Skeletal muscle cell (primary cell): ENCODE data around the gene LIG3.
"Not testable (repeated sequence)": the region's sequence is repeated elsewhere in the genome, so short reads cannot be mapped to it uniquely, and the experiment has no call there.

Source experiments
- DNase-seq: peaks from one replicate; pipeline ENCODE4 v3.0.0-alpha.2; 2010; ENCODE audit warnings: low read depth
- H3K4me3 ChIP-seq: 2 replicates; pipeline ENCODE4 v1.5.1; 2011; ENCODE audit warnings: low read depth, mild to moderate bottlenecking, control low read depth, low read length, moderate library complexity

The LIG3 gene

GRCh38 chr17:35028531-35029262, 48.4 kb downstream of the LIG3 start:
- DNase-seq = no peak
- H3K4me3 ChIP-seq = no peak overlapping the region

GRCh38 chr17:35030780-35031179, 50.5 kb downstream of the LIG3 start:
- H3K4me3 ChIP-seq = no peak overlapping the region
- DNase-seq = no peak

DNA sequence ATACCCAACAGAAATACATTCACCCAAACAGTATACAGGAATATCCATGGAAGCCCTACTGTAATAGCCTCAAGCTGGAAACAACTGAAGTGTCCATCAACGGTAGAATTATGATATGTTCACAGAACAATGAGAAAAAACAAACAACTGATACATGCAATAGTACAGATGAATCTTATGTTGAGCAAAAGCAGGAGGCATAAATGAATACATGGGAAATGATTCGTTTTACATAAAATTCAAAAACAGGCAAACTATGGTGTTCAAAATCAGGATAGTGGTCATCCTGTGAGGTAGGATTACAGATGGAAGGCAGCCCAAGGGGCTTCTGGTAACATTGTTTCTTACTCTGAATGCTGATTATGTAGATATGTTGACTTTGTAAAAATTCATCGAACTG, 58.1 kb downstream of the LIG3 start:
- no peak for DNase-seq
- no peak overlapping the region for H3K4me3 ChIP-seq

- H3K4me3 ChIP-seq = no peak overlapping the region
- no peak for DNase-seq
Observed at GRCh38 chr17:35041390-35041789, 61.1 kb downstream of the LIG3 start.

DNA sequence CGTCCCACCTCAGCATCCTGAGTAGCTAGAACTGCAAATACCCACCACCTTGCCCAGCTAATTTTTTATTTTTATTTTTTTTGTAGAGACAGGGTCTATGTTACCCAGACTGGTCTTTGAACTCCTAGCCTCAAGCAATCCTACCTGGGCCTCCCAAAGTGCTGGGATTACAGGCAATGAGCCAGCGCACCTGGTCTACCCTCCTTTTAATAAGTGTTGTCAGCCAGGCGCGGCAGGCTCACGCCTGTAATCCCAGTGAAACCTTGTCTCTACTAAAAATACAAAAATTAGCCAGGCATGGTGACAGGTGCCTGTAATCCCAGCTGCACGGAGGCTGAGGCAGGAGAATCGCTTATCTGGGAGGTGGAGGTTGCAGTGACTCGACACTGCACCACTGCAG, 63.9 kb downstream of the LIG3 start:
- no peak for DNase-seq
- H3K4me3 ChIP-seq = no peak overlapping the region

- DNase-seq, H3K4me3 ChIP-seq: not testable (repeated sequence)
Observed at GRCh38 chr17:35045458-35045979, 65.2 kb downstream of the LIG3 start.

DNA sequence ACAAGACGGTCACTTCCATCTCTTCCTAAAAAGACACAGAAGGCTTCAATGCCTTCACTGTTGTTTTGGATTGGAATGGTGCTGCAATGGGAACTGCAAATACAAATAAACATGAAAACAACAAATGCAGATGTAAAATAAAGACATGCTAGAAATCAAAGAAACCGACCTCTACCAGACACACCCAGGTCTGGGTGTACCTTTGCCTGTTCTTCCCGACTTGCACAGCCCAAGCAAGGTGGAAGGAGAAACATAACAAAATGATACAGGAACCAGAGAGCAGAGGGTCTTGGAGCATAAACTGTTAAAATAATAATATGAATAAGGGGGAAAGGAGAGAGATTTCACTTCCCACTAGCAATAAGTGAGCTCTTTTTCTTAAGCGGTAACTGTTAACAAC, 65.9 kb downstream of the LIG3 start:
- peak overlapping the region; percentile 15 for H3K4me3 ChIP-seq
- no peak for DNase-seq

- H3K4me3 ChIP-seq = peak overlapping the region; percentile 21
- peak; percentile 56 for DNase-seq
Observed at GRCh38 chr17:35046740-35047283, 66.5 kb downstream of the LIG3 start.

DNA sequence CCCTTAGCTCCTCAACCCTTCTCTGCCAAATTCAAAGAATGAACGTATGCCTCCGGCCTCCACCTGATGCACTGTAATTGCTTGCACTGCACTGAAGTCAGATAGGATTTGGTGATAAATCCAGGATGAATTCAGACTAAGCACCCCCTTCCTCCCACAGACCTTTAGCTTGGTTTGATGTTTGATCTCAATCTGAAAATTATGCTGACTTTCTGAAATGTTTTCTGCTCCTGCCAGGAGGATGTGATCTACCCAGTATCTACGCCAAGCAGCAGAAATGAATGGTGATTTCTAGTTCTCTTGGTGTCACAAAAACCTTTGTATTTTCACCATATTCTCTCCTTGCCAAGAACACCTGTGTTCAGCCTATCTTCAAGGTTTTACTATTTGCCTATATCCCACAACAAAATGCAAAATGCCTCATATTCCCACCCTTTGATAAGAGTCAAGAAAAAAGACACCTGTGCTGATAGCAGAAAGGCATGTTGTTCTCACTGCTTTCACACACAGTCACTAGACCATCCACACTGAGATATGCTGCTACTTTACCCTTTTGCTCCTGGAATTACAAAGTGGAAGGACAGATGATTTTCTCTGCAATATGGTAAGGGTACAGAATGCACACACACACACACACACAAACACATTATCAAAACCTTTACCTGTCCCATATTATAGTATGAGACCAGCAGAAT, 68.5 kb downstream of the LIG3 start:
- DNase-seq = no peak
- H3K4me3 ChIP-seq = no peak overlapping the region

DNA sequence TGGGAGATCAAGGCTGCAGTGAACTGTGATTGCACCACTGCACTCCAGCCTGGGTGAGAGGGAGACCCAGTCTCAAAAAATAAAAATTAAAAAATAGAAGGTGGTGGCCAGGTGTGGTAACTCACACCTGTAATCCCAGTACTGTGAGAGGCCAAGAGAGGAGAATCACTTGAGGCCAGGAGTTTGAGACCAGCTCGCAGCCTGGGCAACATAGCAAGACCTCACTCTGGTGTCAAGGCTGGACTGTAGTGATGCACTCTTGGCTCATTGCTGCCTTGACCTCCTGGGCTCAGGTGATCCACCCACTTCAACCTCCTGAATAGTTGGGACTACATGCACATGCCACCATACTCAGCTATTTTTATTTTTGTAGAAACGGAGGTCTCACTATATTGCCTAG, 69.9 kb downstream of the LIG3 start:
- DNase-seq = no peak
- H3K4me3 ChIP-seq = no peak overlapping the region

GRCh38 chr17:35051183-35051578, 70.9 kb downstream of the LIG3 start:
- DNase-seq = no peak
- no peak overlapping the region for H3K4me3 ChIP-seq

GRCh38 chr17:35051579-35052240, 71.4 kb downstream of the LIG3 start:
- H3K4me3 ChIP-seq = no peak overlapping the region
- no peak for DNase-seq

GRCh38 chr17:35052241-35052610, 71.9 kb downstream of the LIG3 start:
- no peak overlapping the region for H3K4me3 ChIP-seq
- DNase-seq = peak; percentile 36

- no peak for DNase-seq
- no peak overlapping the region for H3K4me3 ChIP-seq
Observed at GRCh38 chr17:35052780-35053179, 72.5 kb downstream of the LIG3 start.

- H3K4me3 ChIP-seq = no peak overlapping the region
- DNase-seq = no peak
Observed at GRCh38 chr17:35053204-35053603, 72.9 kb downstream of the LIG3 start.

- DNase-seq = no peak
- H3K4me3 ChIP-seq = no peak overlapping the region
Observed at GRCh38 chr17:35056013-35056412, 75.7 kb downstream of the LIG3 start.

DNA sequence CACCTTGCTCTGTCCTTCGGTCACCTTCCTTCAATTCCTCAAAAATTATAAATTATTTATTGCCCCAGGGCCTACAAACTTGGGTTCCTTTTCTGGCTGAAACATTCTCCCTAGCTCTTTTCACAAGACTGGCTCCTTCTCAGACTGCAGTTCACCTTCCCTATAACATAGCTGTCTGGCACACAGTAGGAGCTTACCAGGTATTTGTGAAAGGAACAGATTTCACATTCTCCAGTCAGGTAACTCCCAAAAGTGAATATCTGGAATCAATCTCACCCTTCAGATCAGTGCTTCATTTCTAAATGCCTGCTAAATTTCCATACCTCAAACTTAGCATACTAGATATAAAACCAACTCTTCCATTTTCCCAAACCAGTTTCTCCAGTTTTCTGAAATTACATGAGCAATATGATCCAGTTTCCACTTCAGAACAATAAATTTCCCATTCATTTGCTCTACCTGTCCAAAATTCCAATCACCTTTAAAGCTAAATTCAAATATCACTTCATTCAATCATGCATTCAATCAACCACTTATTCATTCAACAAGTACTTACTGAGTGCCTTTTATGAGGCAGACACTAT, 77.1 kb downstream of the LIG3 start:
- DNase-seq = no peak
- H3K4me3 ChIP-seq = no peak overlapping the region
